HEK293T (cell line): ENCODE results near the gene SCNN1B.

Experiments used
- ARNT ChIP-seq: fragments of 450-650 bp; IDR thresholded peaks from 2 replicates; pipeline ENCODE4 v1.6.1; 2017; ENCODE audit warnings: mild to moderate bottlenecking
- BHLHE40 ChIP-seq: fragments of 450-650 bp; IDR thresholded peaks from 2 replicates; pipeline ENCODE4 v1.6.1; 2016; ENCODE audit warnings: mild to moderate bottlenecking, moderate library complexity, borderline replicate concordance
- FOXA1 ChIP-seq: fragments of 450-650 bp; IDR thresholded peaks from 2 replicates; pipeline ENCODE4 v1.6.1; 2016; ENCODE audit warnings: mild to moderate bottlenecking
- FOXK2 ChIP-seq: fragments of 450-650 bp; IDR thresholded peaks from 2 replicates; pipeline ENCODE4 v1.6.1; 2016; ENCODE audit warnings: mild to moderate bottlenecking
- FOXM1 ChIP-seq: fragments of 450-650 bp; IDR thresholded peaks from 2 replicates; pipeline ENCODE4 v1.6.1; 2017; ENCODE audit warnings: mild to moderate bottlenecking, borderline replicate concordance
- HDGF ChIP-seq: fragments of 450-650 bp; IDR thresholded peaks from 2 replicates; pipeline ENCODE4 v1.6.1; 2017; ENCODE audit warnings: antibody characterized with exemption, borderline replicate concordance
- L3MBTL2 ChIP-seq: fragments of 450-650 bp; conservative IDR thresholded peaks from 2 replicates; pipeline ENCODE4 v1.6.1; 2016; ENCODE audit warnings: mild to moderate bottlenecking
- NFRKB ChIP-seq: fragments of 450-650 bp; IDR thresholded peaks from 2 replicates; pipeline ENCODE4 v1.6.1; 2016; ENCODE audit warnings: mild to moderate bottlenecking, moderate library complexity
- TARDBP ChIP-seq: fragments of 450-650 bp; IDR thresholded peaks from 2 replicates; pipeline ENCODE4 v1.6.1; 2016

- TF ChIP-seq L3MBTL2, result no peak
- TF ChIP-seq FOXK2, result no peak
- TF ChIP-seq NFRKB, result no peak
- no peak for TF ChIP-seq BHLHE40
- TF ChIP-seq ARNT, result no peak
- no peak for TF ChIP-seq TARDBP
- TF ChIP-seq FOXM1, result no peak
- TF ChIP-seq FOXA1, result no peak
- TF ChIP-seq HDGF, result no peak
These were observed 32.7 kb upstream of the SCNN1B start for GRCh38 chr16:23269248-23269953.
